CD4-positive, alpha-beta T cell treated with Interleukin-6 at 100 ng/mL for 8 hours (primary cell): Measurements from ENCODE around the gene WFS1.
A peak's percentile ranks its signal among the peaks of the same experiment; 100 is the strongest.

Source experiments
- DNase-seq: peaks from one replicate; pipeline ENCODE4 v3.0.0-alpha.2; 2020; ENCODE audit warnings: mixed read lengths, low spot score

Gene WFS1

DNA sequence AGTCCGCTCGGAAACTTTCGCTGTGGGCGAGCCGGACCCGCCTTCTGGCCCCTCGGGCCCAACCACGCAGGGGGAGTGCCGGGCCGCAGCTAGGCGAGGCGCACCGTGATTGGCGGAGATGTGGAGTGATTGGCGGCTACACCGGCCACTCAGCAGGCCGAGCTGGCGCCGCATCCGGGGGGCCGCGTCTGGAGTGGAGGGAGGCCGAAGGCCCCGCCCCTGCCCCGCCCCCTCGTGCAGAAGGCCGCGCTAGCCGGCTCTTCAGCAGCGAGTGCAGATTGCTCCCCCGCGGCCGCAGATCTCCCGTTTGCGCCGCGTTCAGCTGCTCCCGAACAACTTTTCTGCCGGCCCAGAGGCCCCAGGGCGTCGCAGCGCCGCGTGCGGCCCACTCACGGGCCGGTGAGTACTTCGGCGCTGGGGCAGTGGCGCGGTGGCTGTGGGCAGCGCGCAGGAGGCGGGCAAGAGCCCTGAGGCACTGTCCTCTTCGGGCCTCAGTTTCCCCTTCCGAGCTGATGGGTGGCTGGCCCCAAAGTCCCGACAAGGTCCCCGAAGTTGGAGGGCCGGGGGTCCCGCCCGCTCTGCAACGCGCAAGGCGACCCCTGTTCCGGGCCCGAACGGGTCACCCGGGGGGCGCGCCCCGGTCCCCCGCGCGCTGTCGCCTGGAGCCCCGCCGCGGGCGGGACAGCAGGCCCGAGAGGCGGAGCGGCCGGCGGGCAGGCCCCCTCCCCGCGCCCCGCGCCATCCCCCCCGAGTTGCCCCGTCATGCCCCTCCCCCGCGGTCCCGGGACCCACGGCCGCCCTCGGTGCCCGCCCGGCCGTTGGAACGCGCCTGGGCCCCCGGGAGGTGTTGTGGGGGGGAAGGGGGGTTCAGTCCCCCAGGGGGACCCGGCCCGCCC, at the start of gene WFS1:
TSS of gene WFS1 (plus strand) at position 235 of the 896 bp plus-strand sequence. CDS start 7,606 bp downstream, outside the sequence.
- DNase-seq, result peak; percentile 98

GRCh38 chr4:6221301-6221850, 48.3 kb upstream of the WFS1 start:
- DNase-seq, result no peak

DNA sequence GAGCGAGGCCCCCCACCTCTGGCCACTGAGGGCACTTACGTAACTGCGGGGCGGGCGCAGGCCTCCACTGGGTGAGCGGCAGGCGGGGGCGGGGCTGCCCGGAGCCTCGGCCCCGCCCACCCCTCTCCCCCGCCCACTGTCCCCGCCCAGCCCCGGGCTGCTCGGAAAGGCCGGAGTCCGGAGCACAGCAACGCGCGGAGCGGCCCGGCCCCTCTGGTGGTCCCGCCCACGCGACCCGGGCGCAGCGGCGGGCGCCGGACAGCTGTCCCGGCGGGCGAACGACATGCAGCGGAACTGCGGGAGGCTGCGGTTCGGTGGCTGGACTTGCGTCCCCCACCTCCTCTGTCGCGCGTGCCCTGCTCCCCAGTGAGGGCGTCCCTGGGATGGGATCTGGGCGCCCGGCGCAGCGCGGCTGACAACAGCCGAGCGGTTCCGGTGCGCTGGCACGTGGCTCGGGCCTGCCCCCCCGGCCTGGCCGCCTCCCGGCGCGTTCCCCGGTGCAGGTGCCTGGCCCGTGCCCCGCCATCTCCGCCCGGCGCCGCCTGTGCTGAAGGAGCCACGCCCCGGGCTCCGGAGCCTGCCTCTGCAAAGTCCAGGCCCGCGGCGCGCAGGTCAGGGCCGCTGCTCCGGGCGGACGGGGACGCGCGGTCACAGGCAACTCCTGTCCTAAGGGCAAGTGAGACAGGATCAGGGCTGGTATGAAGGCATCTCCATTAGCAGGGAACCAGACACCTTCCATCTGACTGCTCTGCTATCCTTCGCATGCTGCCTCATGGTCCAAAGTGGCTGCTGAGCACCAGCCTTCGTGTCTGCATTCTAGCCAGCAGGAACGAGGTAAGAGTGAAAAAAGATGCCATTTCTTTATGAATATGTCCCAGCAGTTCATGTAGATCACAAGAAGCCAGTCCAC, 47.5 kb upstream of the WFS1 start:
- DNase-seq, result no peak

DNA sequence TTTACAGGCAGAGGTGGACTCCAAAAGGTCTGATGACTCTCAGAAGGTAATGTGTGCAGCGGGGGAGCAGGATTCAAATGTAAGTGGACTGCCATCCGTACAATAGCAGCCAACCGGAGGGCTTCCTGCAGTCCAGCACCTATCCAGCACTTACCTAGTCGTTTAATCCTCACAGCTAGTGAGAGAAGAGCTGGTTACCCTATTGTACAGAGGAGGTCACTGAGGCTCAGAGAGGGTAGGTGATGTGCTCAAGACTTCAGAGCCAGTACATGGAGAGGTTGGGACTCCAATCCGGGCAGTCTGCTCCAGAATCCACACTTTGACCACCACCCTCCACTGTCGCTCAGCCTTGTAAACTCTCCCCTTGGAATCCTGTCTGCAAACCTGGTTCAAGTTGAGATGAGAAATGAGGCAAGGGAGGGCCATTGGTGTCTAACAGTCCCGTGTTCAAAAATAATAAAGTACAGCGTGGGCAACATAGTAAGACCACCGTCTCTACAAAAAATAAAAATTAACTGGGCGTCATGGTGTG, 46.8 kb upstream of the WFS1 start:
- DNase-seq, result no peak

- no peak for DNase-seq
These were observed 44.9 kb upstream of the WFS1 start for GRCh38 chr4:6224735-6225134.

GRCh38 chr4:6225469-6225868, 44.2 kb upstream of the WFS1 start:
- no peak for DNase-seq

- no peak for DNase-seq
These were observed 43.1 kb upstream of the WFS1 start for GRCh38 chr4:6226506-6226905.

GRCh38 chr4:6227412-6228157, 42.1 kb upstream of the WFS1 start:
- no peak for DNase-seq

GRCh38 chr4:6228158-6229067, 41.2 kb upstream of the WFS1 start:
- DNase-seq, result no peak

- DNase-seq, result no peak
These were observed 40.6 kb upstream of the WFS1 start for GRCh38 chr4:6229095-6229494.

- DNase-seq, result no peak
These were observed 39.8 kb upstream of the WFS1 start for GRCh38 chr4:6229671-6230501.

- no peak for DNase-seq
These were observed 39.2 kb upstream of the WFS1 start for GRCh38 chr4:6230502-6230785.

- no peak for DNase-seq
These were observed 38.6 kb upstream of the WFS1 start for GRCh38 chr4:6230827-6231662.

DNA sequence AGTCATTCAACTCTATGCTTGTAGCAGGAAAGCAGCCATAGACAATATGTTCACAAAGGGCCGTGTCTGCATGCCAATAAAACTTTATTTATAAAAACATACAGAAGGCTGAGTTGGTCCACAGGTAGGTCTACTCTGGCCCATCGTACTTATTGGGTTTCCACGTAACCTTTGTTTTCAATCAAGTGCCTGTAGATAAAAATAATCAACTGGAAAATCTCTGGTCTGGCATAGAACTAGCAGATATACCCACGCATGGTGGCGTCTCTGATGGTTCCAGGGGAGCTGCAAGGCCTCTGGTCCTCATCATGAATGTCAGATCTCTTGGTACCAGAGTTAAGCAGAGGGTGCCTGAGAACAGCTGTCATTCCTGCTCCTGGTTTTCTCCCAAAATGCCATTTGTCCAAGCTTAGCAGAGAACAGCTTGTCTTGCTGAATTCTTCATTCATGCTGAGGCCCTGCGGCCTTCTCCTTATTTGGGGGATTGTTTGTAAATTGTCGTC, 37.9 kb upstream of the WFS1 start:
- DNase-seq, result no peak

DNA sequence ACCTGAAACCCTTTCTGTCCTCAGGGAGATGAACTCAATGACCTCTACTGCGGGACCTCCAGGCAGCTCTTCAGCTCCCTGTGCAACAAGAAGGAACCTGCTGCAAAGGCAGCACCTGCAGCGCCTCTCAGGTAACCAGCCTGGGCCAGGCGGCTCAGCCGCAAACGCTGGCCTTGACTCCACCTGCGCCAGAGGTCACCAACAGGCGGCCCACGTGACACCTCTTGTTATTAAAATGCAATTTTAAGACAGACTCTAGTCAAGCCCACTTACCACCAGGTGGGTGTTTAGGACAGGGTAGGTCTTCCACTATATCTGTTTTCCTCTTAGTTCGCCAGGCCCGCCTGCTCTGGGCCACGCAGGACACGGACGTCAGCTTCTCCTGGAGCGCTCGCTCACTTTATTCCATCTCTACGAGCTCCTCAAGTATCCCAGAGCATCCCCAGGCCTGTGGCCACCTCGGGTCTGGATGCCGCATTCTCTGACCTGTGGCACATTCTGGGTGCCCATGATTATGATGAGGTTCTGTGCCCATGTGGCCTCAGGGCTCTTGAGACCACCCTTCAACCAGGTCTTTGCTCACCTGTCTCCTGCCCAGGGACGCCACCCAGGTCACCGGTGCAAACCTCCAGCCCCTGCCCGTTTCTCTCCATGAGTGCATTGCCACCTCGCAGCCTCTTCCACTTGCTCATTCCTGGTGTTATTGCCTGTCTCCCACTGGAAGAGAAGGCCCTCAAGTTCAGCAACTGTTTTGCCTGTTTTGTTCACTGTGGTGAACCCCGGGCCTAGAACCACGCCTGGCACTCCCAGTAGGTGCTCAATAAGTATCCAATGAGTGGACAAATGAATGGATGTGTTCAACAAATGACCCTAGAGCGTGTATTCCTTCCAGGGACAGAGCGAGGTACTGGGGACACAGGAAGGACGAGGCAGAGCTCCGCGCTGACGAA, 36.5 kb upstream of the WFS1 start:
- no peak for DNase-seq

DNA sequence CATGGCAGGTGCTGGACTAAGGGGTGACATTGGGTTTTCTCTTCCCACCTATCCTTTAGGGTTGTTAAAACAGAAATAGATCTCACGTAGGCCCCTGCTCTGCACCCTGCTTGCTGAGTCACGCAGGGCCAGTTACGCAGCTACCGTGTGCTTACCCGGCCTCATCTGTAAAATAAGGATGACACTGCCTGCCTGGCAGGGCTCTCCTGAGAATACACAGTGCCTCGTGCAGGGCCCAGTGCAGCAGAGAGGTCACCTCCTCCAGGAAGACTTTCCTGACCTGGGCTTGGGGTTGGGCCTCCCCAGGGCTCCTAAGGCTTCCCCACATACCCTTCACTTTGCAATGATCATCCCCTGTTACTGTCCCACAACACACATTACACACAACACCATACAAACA, 35.7 kb upstream of the WFS1 start:
- no peak for DNase-seq

- DNase-seq, result no peak
These were observed 34.6 kb upstream of the WFS1 start for GRCh38 chr4:6235012-6235411.
